ENCODE data around the gene RASL10B. TPM values are rescaled to one million over a fixed set of nuclear protein-coding genes. Genes with fewer than 3 reads are reported as not detected.

RASL10B gene
- polyA plus RNA-seq, 2 donors: 0.28 to 0.53 TPM

DNA sequence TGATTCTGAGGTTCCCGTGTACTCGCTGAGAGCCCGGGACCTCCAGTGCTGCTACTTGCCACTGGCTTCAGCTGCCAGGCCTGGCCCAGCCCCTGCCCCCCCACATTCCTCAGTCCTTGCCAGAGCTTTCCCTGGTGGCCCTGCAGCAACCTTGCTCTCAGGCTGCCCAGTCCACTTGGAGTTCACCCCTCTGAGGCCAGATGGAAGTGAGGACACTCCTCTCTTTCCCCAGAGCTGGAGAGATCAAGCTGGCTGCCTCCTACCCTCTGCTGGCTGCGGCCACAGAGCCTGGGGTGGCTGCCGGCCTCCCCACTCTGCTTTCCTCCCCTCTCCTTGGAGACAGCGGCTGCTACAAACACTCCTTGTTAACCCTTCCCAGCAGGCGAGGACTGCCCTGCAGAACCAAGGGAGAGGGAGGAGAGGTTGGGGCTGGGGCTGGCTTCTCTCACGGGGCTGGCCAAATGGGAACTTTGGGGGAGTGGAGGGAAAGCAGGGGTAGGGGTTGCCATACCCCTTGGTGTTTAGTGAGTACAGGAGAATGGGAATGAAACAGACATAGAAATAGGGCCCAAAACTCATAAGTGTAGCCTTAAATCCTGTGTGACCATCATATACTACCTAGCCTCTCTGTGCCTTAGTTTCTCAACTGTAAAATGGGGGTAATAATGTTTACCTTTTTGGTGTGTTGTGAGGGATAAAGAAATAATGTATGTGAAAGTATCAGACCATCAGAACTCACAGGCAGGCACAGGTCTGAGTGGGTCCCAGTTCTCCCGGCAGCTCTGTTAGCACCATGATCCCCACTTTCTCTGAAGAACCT is 21.7 kb downstream of the RASL10B start, which contains the start of gene GAS2L2:
TSS of gene GAS2L2 (minus strand) at position 295 of the 820 bp plus-strand sequence. CDS start 389 bp downstream, outside the sequence.
- Histone ChIP-seq H3K4me3 (ENCODE audit: low read depth in 1 of 2, low read length in 2 of 2) (no peak within 1 kb of the TSS), H3K9me3 (ENCODE audit: control insufficient read depth in 2 of 2, insufficient read depth in 1 of 2, low read depth in 1 of 2, low read length in 1 of 2) (no peaks in the 10 kb centered on the region), H3K27me3 (ENCODE audit: control insufficient read depth in 1 of 2, insufficient read depth in 2 of 2, low read length in 2 of 2) (no peaks in the 10 kb centered on the region), H3K4me1 (ENCODE audit: control insufficient read depth in 2 of 2, insufficient read depth in 2 of 2, low read length in 1 of 2) (peaks cover 0 to 15% of the 10 kb centered on the region in 2 donors), H3K27ac (ENCODE audit: low read depth in 2 of 2, low read length in 1 of 2) (no peak within 1 kb of the TSS), H3K36me3 (ENCODE audit: control insufficient read depth in 2 of 2, insufficient read depth in 2 of 2, low read length in 1 of 2) (no peaks in the 10 kb centered on the region)
- WGBS, 2 donors: 38 to 40% methylated on average over 9 of the region's 9 CpGs

- Histone ChIP-seq H3K36me3 (ENCODE audit: control insufficient read depth in 2 of 2, insufficient read depth in 2 of 2, low read length in 1 of 2) (no peaks in the 10 kb centered on the region), H3K4me3 (ENCODE audit: low read depth in 1 of 2, low read length in 2 of 2) (no peak overlapping the region), H3K4me1 (ENCODE audit: control insufficient read depth in 2 of 2, insufficient read depth in 2 of 2, low read length in 1 of 2) (peaks cover 0 to 2% of the 10 kb centered on the region in 2 donors), H3K9me3 (ENCODE audit: control insufficient read depth in 2 of 2, insufficient read depth in 1 of 2, low read depth in 1 of 2, low read length in 1 of 2) (no peaks in the 10 kb centered on the region), H3K27ac (ENCODE audit: low read depth in 2 of 2, low read length in 1 of 2) (no peak overlapping the region), H3K27me3 (ENCODE audit: control insufficient read depth in 1 of 2, insufficient read depth in 2 of 2, low read length in 2 of 2) (no peaks in the 10 kb centered on the region)
Observed at GRCh38 chr17:35757243-35757642, 25.8 kb downstream of the RASL10B start.

- Histone ChIP-seq H3K27me3 (ENCODE audit: control insufficient read depth in 1 of 2, insufficient read depth in 2 of 2, low read length in 2 of 2) (no peaks in the 10 kb centered on the region), H3K4me1 (ENCODE audit: control insufficient read depth in 2 of 2, insufficient read depth in 2 of 2, low read length in 1 of 2) (peaks cover 5 to 6% of the 10 kb centered on the region in 2 donors), H3K9me3 (ENCODE audit: control insufficient read depth in 2 of 2, insufficient read depth in 1 of 2, low read depth in 1 of 2, low read length in 1 of 2) (no peaks in the 10 kb centered on the region), H3K4me3 (ENCODE audit: low read depth in 1 of 2, low read length in 2 of 2) (no peak within 1 kb of the TSS), H3K27ac (ENCODE audit: low read depth in 2 of 2, low read length in 1 of 2) (no peak within 1 kb of the TSS), H3K36me3 (ENCODE audit: control insufficient read depth in 2 of 2, insufficient read depth in 2 of 2, low read length in 1 of 2) (no peaks in the 10 kb centered on the region)
- WGBS, 2 donors: 58 to 100% methylated on average over 1 of the region's 1 CpG
Observed at GRCh38 chr17:35760587-35760986, 29.1 kb downstream of the RASL10B start, which contains the start of gene C17orf50. Gene C17orf50 (plus strand): TSS chr17:35760887. CDS start chr17:35760942, 55 bp downstream.

- no peaks in the 10 kb centered on the region for H3K36me3 ChIP-seq (ENCODE audit: control insufficient read depth in 2 of 2, insufficient read depth in 2 of 2, low read length in 1 of 2)
- no peak overlapping the region for H3K27ac ChIP-seq (ENCODE audit: low read depth in 2 of 2, low read length in 1 of 2)
- no peaks in the 10 kb centered on the region for H3K9me3 ChIP-seq (ENCODE audit: control insufficient read depth in 2 of 2, insufficient read depth in 1 of 2, low read depth in 1 of 2, low read length in 1 of 2)
- H3K27me3 ChIP-seq (ENCODE audit: control insufficient read depth in 1 of 2, insufficient read depth in 2 of 2, low read length in 2 of 2): no peaks in the 10 kb centered on the region
- WGBS, 2 donors: 76 to 83% methylated on average over 5 of the region's 5 CpGs
- H3K4me1 ChIP-seq (ENCODE audit: control insufficient read depth in 2 of 2, insufficient read depth in 2 of 2, low read length in 1 of 2): peaks cover 5 to 6% of the 10 kb centered on the region in 2 donors
- H3K4me3 ChIP-seq (ENCODE audit: low read depth in 1 of 2, low read length in 2 of 2): no peak overlapping the region
Observed at GRCh38 chr17:35761601-35762000, 30.2 kb downstream of the RASL10B start.

GRCh38 chr17:35763767-35764122 is 32.3 kb downstream of the RASL10B start:
- Histone ChIP-seq H3K36me3 (ENCODE audit: control insufficient read depth in 2 of 2, insufficient read depth in 2 of 2, low read length in 1 of 2) (no peaks in the 10 kb centered on the region), H3K4me3 (ENCODE audit: low read depth in 1 of 2, low read length in 2 of 2) (peak overlapping the region in 1 of 2 donors; percentile 54), H3K9me3 (ENCODE audit: control insufficient read depth in 2 of 2, insufficient read depth in 1 of 2, low read depth in 1 of 2, low read length in 1 of 2) (no peaks in the 10 kb centered on the region), H3K27ac (ENCODE audit: low read depth in 2 of 2, low read length in 1 of 2) (no peak overlapping the region), H3K4me1 (ENCODE audit: control insufficient read depth in 2 of 2, insufficient read depth in 2 of 2, low read length in 1 of 2) (peaks cover 5 to 6% of the 10 kb centered on the region in 2 donors), H3K27me3 (ENCODE audit: control insufficient read depth in 1 of 2, insufficient read depth in 2 of 2, low read length in 2 of 2) (no peaks in the 10 kb centered on the region)
- WGBS, 2 donors: 30 to 34% methylated on average over 16 to 17 of the region's 17 CpGs

- Histone ChIP-seq H3K9me3 (ENCODE audit: control insufficient read depth in 2 of 2, insufficient read depth in 1 of 2, low read depth in 1 of 2, low read length in 1 of 2) (no peaks in the 10 kb centered on the region), H3K27ac (ENCODE audit: low read depth in 2 of 2, low read length in 1 of 2) (no peak overlapping the region), H3K4me3 (ENCODE audit: low read depth in 1 of 2, low read length in 2 of 2) (peak overlapping the region; percentile 33 to 54), H3K27me3 (ENCODE audit: control insufficient read depth in 1 of 2, insufficient read depth in 2 of 2, low read length in 2 of 2) (no peaks in the 10 kb centered on the region), H3K4me1 (ENCODE audit: control insufficient read depth in 2 of 2, insufficient read depth in 2 of 2, low read length in 1 of 2) (peaks cover 5 to 6% of the 10 kb centered on the region in 2 donors), H3K36me3 (ENCODE audit: control insufficient read depth in 2 of 2, insufficient read depth in 2 of 2, low read length in 1 of 2) (no peaks in the 10 kb centered on the region)
- WGBS, 2 donors: 3 to 4% methylated on average over 67 to 75 of the region's 75 CpGs
Observed at GRCh38 chr17:35764123-35764991, 32.9 kb downstream of the RASL10B start.

DNA sequence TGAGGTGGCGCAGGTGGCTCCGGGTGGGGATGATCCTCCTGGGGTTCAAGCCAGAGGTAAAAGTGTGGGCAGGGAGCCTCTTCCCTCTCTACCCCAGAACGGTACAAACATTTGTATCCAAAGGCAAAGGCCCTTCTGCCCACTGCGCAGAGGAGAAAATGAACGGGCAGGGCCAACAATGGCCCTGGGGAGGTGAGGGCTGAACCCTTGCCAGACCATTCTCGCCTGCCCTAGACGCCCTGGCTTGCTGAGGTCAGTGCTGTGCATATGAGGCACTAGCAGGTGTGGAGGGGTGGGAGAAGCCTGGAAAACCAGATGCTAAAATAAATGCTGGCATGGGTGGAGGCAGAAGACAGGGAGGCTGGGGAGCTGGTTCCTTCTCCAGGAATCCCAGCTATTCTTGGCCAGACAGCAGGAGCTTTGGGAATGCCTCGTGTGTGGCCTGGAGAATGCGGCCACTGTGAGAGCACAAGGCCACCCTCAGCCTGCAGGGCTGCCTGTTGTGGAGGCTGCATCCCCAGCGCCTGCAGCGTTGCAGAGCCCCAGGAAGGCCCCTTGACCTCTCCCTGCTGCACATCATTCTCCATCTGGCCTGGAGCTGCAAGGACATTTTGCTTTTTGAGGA is 33.8 kb downstream of the RASL10B start:
- Histone ChIP-seq H3K36me3 (ENCODE audit: control insufficient read depth in 2 of 2, insufficient read depth in 2 of 2, low read length in 1 of 2) (no peaks in the 10 kb centered on the region), H3K27ac (ENCODE audit: low read depth in 2 of 2, low read length in 1 of 2) (no peak overlapping the region), H3K4me3 (ENCODE audit: low read depth in 1 of 2, low read length in 2 of 2) (no peak overlapping the region), H3K9me3 (ENCODE audit: control insufficient read depth in 2 of 2, insufficient read depth in 1 of 2, low read depth in 1 of 2, low read length in 1 of 2) (peaks cover 0 to 2% of the 10 kb centered on the region in 2 donors), H3K27me3 (ENCODE audit: control insufficient read depth in 1 of 2, insufficient read depth in 2 of 2, low read length in 2 of 2) (no peaks in the 10 kb centered on the region), H3K4me1 (ENCODE audit: control insufficient read depth in 2 of 2, insufficient read depth in 2 of 2, low read length in 1 of 2) (peaks cover 5 to 6% of the 10 kb centered on the region in 2 donors)
- WGBS, 2 donors: 63 to 67% methylated on average over 11 of the region's 11 CpGs

- peaks cover 5 to 6% of the 10 kb centered on the region in 2 donors for H3K4me1 ChIP-seq (ENCODE audit: control insufficient read depth in 2 of 2, insufficient read depth in 2 of 2, low read length in 1 of 2)
- no peak overlapping the region for H3K4me3 ChIP-seq (ENCODE audit: low read depth in 1 of 2, low read length in 2 of 2)
- H3K36me3 ChIP-seq (ENCODE audit: control insufficient read depth in 2 of 2, insufficient read depth in 2 of 2, low read length in 1 of 2): no peaks in the 10 kb centered on the region
- H3K9me3 ChIP-seq (ENCODE audit: control insufficient read depth in 2 of 2, insufficient read depth in 1 of 2, low read depth in 1 of 2, low read length in 1 of 2): peaks cover 0 to 2% of the 10 kb centered on the region in 2 donors
- H3K27me3 ChIP-seq (ENCODE audit: control insufficient read depth in 1 of 2, insufficient read depth in 2 of 2, low read length in 2 of 2): no peaks in the 10 kb centered on the region
- WGBS, 2 donors: 82 to 83% methylated on average over 8 of the region's 8 CpGs
- H3K27ac ChIP-seq (ENCODE audit: low read depth in 2 of 2, low read length in 1 of 2): no peak overlapping the region
Observed at GRCh38 chr17:35765756-35766488, 34.5 kb downstream of the RASL10B start.

GRCh38 chr17:35766489-35766877 is 35.0 kb downstream of the RASL10B start:
- H3K9me3 ChIP-seq (ENCODE audit: control insufficient read depth in 2 of 2, insufficient read depth in 1 of 2, low read depth in 1 of 2, low read length in 1 of 2): peaks cover 0 to 2% of the 10 kb centered on the region in 2 donors
- H3K4me1 ChIP-seq (ENCODE audit: control insufficient read depth in 2 of 2, insufficient read depth in 2 of 2, low read length in 1 of 2): peaks cover 5 to 6% of the 10 kb centered on the region in 2 donors
- no peak overlapping the region for H3K4me3 ChIP-seq (ENCODE audit: low read depth in 1 of 2, low read length in 2 of 2)
- H3K27ac ChIP-seq (ENCODE audit: low read depth in 2 of 2, low read length in 1 of 2): no peak overlapping the region
- H3K36me3 ChIP-seq (ENCODE audit: control insufficient read depth in 2 of 2, insufficient read depth in 2 of 2, low read length in 1 of 2): no peaks in the 10 kb centered on the region
- 90 to 92% methylated on average over 23 to 24 of the region's 24 CpGs for WGBS, 2 donors
- H3K27me3 ChIP-seq (ENCODE audit: control insufficient read depth in 1 of 2, insufficient read depth in 2 of 2, low read length in 2 of 2): no peaks in the 10 kb centered on the region

Measured in esophagus (tissue), 2 donors.